Measurements from ENCODE around the gene CLTCL1. TPM values are rescaled to one million over a fixed set of nuclear protein-coding genes. Genes with fewer than 3 reads are reported as not detected.

Gene CLTCL1
- total and polyA plus RNA-seq, 4 donors, result 2.6 to 9.2 (median 4.3) TPM

GRCh38 chr22:19152942-19153883 is 138.3 kb downstream of the CLTCL1 start:
- H3K36me3 ChIP-seq (ENCODE audit: control insufficient read depth in 4 of 4, insufficient read depth in 4 of 4, low read length in 4 of 4), result no peaks in the 10 kb centered on the region
- H3K27ac ChIP-seq (ENCODE audit: low read depth in 1 of 2, low read length in 1 of 2), result no peak overlapping the region
- no peak overlapping the region for H3K4me3 ChIP-seq
- WGBS, 2 donors, result 57 to 62% methylated on average over 11 of the region's 11 CpGs
- peaks cover 0 to 8% (median 0%) of the 10 kb centered on the region in 5 donors for H3K4me1 ChIP-seq (ENCODE audit: control insufficient read depth in 5 of 5, insufficient read depth in 5 of 5, low read length in 5 of 5)
- no peak for TF ChIP-seq CTCF (IDR thresholded peaks at IDR 0.05; ENCODE audit: control extremely low read depth, extremely low read depth)
- H3K9ac ChIP-seq (ENCODE audit: insufficient read depth in 1 of 2, low read length in 2 of 2), result no peak overlapping the region
- peaks cover 21 to 44% (median 21%) of the 10 kb centered on the region in 3 donors for H3K27me3 ChIP-seq (ENCODE audit: control insufficient read depth in 3 of 3, insufficient read depth in 3 of 3, low read length in 2 of 3)
- DNase-seq (peak in 1 of 3 donors; percentile 7), ATAC-seq (ENCODE audit: insufficient read depth, low FRiP score) (no peak)
- peaks cover 0 to 8% (median 0%) of the 10 kb centered on the region in 4 donors for H3K9me3 ChIP-seq (ENCODE audit: control insufficient read depth in 4 of 4, insufficient read depth in 3 of 4, low read length in 3 of 4)

- 55 to 57% methylated on average over 10 of the region's 10 CpGs for WGBS, 2 donors
- ATAC-seq (ENCODE audit: insufficient read depth, low FRiP score) (no peak), DNase-seq (peak in 1 of 3 donors; percentile 4)
- Histone ChIP-seq H3K4me3 (no peak overlapping the region), H3K27ac (ENCODE audit: low read depth in 1 of 2, low read length in 1 of 2) (no peak overlapping the region), H3K36me3 (ENCODE audit: control insufficient read depth in 4 of 4, insufficient read depth in 4 of 4, low read length in 4 of 4) (no peaks in the 10 kb centered on the region), H3K4me1 (ENCODE audit: control insufficient read depth in 5 of 5, insufficient read depth in 5 of 5, low read length in 5 of 5) (peaks cover 0 to 8% (median 0%) of the 10 kb centered on the region in 5 donors), H3K9ac (ENCODE audit: insufficient read depth in 1 of 2, low read length in 2 of 2) (no peak overlapping the region), H3K9me3 (ENCODE audit: control insufficient read depth in 4 of 4, insufficient read depth in 3 of 4, low read length in 3 of 4) (peaks cover 0 to 8% (median 0%) of the 10 kb centered on the region in 4 donors), H3K27me3 (ENCODE audit: control insufficient read depth in 3 of 3, insufficient read depth in 3 of 3, low read length in 2 of 3) (peaks cover 22 to 60% (median 34%) of the 10 kb centered on the region in 3 donors)
- TF ChIP-seq CTCF (IDR thresholded peaks at IDR 0.05; ENCODE audit: control extremely low read depth, extremely low read depth), result no peak
These were observed 140.0 kb downstream of the CLTCL1 start for GRCh38 chr22:19151329-19152191.

GRCh38 chr22:19150482-19151328 is 140.8 kb downstream of the CLTCL1 start:
- Histone ChIP-seq H3K4me1 (ENCODE audit: control insufficient read depth in 5 of 5, insufficient read depth in 5 of 5, low read length in 5 of 5) (peaks cover 0 to 8% (median 0%) of the 10 kb centered on the region in 5 donors), H3K27ac (ENCODE audit: low read depth in 1 of 2, low read length in 1 of 2) (no peak overlapping the region), H3K4me3 (no peak overlapping the region), H3K36me3 (ENCODE audit: control insufficient read depth in 4 of 4, insufficient read depth in 4 of 4, low read length in 4 of 4) (no peaks in the 10 kb centered on the region), H3K27me3 (ENCODE audit: control insufficient read depth in 3 of 3, insufficient read depth in 3 of 3, low read length in 2 of 3) (peaks cover 22 to 60% (median 40%) of the 10 kb centered on the region in 3 donors), H3K9ac (ENCODE audit: insufficient read depth in 1 of 2, low read length in 2 of 2) (no peak overlapping the region), H3K9me3 (ENCODE audit: control insufficient read depth in 4 of 4, insufficient read depth in 3 of 4, low read length in 3 of 4) (peaks cover 0 to 8% (median 0%) of the 10 kb centered on the region in 4 donors)
- 9 to 14% methylated on average over 36 to 68 of the region's 68 CpGs for WGBS, 2 donors
- TF ChIP-seq CTCF (IDR thresholded peaks at IDR 0.05; ENCODE audit: control extremely low read depth, extremely low read depth), result no peak
- ATAC-seq (ENCODE audit: insufficient read depth, low FRiP score), result no peak
- DNase-seq, result peak in 1 of 3 donors; percentile 8
